Endodermal cell (in vitro differentiated cells): ENCODE data around the gene GALNT17. TPM values are rescaled to one million over a fixed set of nuclear protein-coding genes. Genes with fewer than 3 reads are reported as not detected.

Experiments
- DNase-seq: peaks from one replicate; pipeline ENCODE4 v3.0.0-alpha.2; 2017
- H3K27ac ChIP-seq: 2 replicates; pipeline ENCODE4 v1.5.1; 2013; ENCODE audit warnings: mild to moderate bottlenecking, low read depth, low read length, moderate library complexity
- H3K27me3 ChIP-seq: 2 replicates; pipeline ENCODE4 v1.6.1; 2013; ENCODE audit warnings: mild to moderate bottlenecking, low read length, moderate library complexity; ENCODE audit not compliant: insufficient read depth, control insufficient read depth, poor library complexity, severe bottlenecking
- H3K36me3 ChIP-seq: 2 replicates; pipeline ENCODE4 v1.7.0; 2013; ENCODE audit warnings: mild to moderate bottlenecking, low read length, moderate library complexity; ENCODE audit not compliant: control insufficient read depth, insufficient read depth
- H3K4me1 ChIP-seq: one replicate; pipeline ENCODE4 v1.7.0; 2013; ENCODE audit warnings: low read length; ENCODE audit not compliant: control insufficient read depth, insufficient read depth
- H3K4me3 ChIP-seq: 2 replicates; pipeline ENCODE4 v1.5.1; 2013; ENCODE audit warnings: mild to moderate bottlenecking, low read length, moderate library complexity
- H3K9ac ChIP-seq: 2 replicates; pipeline ENCODE4 v1.6.1; 2013; ENCODE audit warnings: mild to moderate bottlenecking, low read length, moderate library complexity; ENCODE audit not compliant: poor library complexity, severe bottlenecking; ENCODE audit errors: extremely low read depth
- H3K9me3 ChIP-seq: 2 replicates; pipeline ENCODE4 v1.6.1; 2013; ENCODE audit warnings: mild to moderate bottlenecking, low read length, moderate library complexity; ENCODE audit not compliant: control insufficient read depth
- H3K27ac Mint-ChIP-seq: 2 replicates; pipeline ENCODE4 v1.8.0; 2020; ENCODE audit warnings: mixed read lengths
- H3K27me3 Mint-ChIP-seq: 2 replicates; pipeline ENCODE4 v1.8.0; 2021; ENCODE audit warnings: mild to moderate bottlenecking, mixed read lengths; ENCODE audit not compliant: insufficient read depth
- H3K36me3 Mint-ChIP-seq: 2 replicates; pipeline ENCODE4 v1.8.0; 2020; ENCODE audit warnings: low read depth, mixed read lengths
- H3K4me1 Mint-ChIP-seq: 2 replicates; pipeline ENCODE4 v1.8.0; 2020; ENCODE audit warnings: mixed read lengths
- H3K4me3 Mint-ChIP-seq: 2 replicates; pipeline ENCODE4 v1.8.0; 2020; ENCODE audit warnings: mild to moderate bottlenecking, moderate library complexity, mixed read lengths
- H3K9me3 Mint-ChIP-seq: 2 replicates; pipeline ENCODE4 v1.8.0; 2020; ENCODE audit warnings: mild to moderate bottlenecking, mixed read lengths
- WGBS, 2 experiments: methylation state at CpG; one replicate each; pipeline versions ENCODE4 v1.1.5 to v1.1.7; 2013; ENCODE audit warnings: missing lambda C conversion rate in 2 of 2, mixed read lengths in 1 of 2; ENCODE audit not compliant: insufficient coverage in 1 of 2, insufficient read length in 1 of 2; 5-methylcytosine and 5-hydroxymethylcytosine counted together
- total RNA-seq, 2 donors: library from RNA; stranded (reverse); fragmentation: NEBNext Ultra II Directional in 1 of 2; extraction: Animal tissue kit (Norgen Biotek cat#: 25700) in 1 of 2; gene quantifications; 2 replicates in 1 of 2; 3 replicates in 1 of 2; pipeline ENCODE4 v1.2.1, GENCODE V29; 2021
- TF ChIP-seq, protein P1 (sequence below): fragments of 200-600 bp; sonication (generic); conservative IDR thresholded peaks from 2 replicates; pipeline ENCODE4 v1.5.0; 2021; ENCODE audit warnings: antibody characterized with exemption, mild to moderate bottlenecking

The GALNT17 gene
- total RNA-seq, 2 donors from 2014 or later = 60.4 to 61.3 TPM

GRCh38 chr7:71560354-71560995 lies 428.5 kb downstream of the GALNT17 start:
- Histone ChIP-seq H3K9ac (no peak overlapping the region), H3K27me3 (no peaks in the 10 kb centered on the region), H3K9me3 (no peaks in the 10 kb centered on the region), H3K4me3 (no peak overlapping the region), H3K27ac (no peak overlapping the region), H3K4me1 (no peaks in the 10 kb centered on the region), H3K36me3 (peaks cover 21% of the 10 kb centered on the region)
- peaks cover 15% of the 10 kb centered on the region for H3K4me1 Mint-ChIP-seq
- WGBS, 2 experiments = 93 to 94% methylated on average over 6 to 10 of the region's 10 CpGs
- TF ChIP-seq, protein P1, sequence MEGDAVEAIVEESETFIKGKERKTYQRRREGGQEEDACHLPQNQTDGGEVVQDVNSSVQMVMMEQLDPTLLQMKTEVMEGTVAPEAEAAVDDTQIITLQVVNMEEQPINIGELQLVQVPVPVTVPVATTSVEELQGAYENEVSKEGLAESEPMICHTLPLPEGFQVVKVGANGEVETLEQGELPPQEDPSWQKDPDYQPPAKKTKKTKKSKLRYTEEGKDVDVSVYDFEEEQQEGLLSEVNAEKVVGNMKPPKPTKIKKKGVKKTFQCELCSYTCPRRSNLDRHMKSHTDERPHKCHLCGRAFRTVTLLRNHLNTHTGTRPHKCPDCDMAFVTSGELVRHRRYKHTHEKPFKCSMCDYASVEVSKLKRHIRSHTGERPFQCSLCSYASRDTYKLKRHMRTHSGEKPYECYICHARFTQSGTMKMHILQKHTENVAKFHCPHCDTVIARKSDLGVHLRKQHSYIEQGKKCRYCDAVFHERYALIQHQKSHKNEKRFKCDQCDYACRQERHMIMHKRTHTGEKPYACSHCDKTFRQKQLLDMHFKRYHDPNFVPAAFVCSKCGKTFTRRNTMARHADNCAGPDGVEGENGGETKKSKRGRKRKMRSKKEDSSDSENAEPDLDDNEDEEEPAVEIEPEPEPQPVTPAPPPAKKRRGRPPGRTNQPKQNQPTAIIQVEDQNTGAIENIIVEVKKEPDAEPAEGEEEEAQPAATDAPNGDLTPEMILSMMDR = no peak
- H3K9me3 Mint-ChIP-seq = peaks cover 4% of the 10 kb centered on the region
- H3K27me3 Mint-ChIP-seq = peaks cover 1% of the 10 kb centered on the region
- no peak for DNase-seq
- H3K36me3 Mint-ChIP-seq = peaks cover 30% of the 10 kb centered on the region
- H3K4me3 Mint-ChIP-seq = no peak overlapping the region
- H3K27ac Mint-ChIP-seq = no peak overlapping the region

- TF ChIP-seq, protein P1 = no peak
- Mint-ChIP-seq H3K4me3 (no peak overlapping the region), H3K9me3 (peaks cover 4% of the 10 kb centered on the region), H3K4me1 (peaks cover 13% of the 10 kb centered on the region), H3K36me3 (peaks cover 25% of the 10 kb centered on the region), H3K27ac (no peak overlapping the region), H3K27me3 (peaks cover 1% of the 10 kb centered on the region)
- Histone ChIP-seq H3K4me3 (no peak overlapping the region), H3K9ac (no peak overlapping the region), H3K4me1 (no peaks in the 10 kb centered on the region), H3K36me3 (peaks cover 6% of the 10 kb centered on the region), H3K27ac (no peak overlapping the region), H3K27me3 (no peaks in the 10 kb centered on the region), H3K9me3 (no peaks in the 10 kb centered on the region)
- 89 to 90% methylated on average over 2 to 6 of the region's 6 CpGs for WGBS, 2 experiments
- DNase-seq = no peak
These were observed 431.3 kb downstream of the GALNT17 start for GRCh38 chr7:71563276-71563675.

GRCh38 chr7:71566376-71566775 lies 434.4 kb downstream of the GALNT17 start:
- peaks cover 3% of the 10 kb centered on the region for H3K9me3 Mint-ChIP-seq
- H3K27ac Mint-ChIP-seq = no peak overlapping the region
- Histone ChIP-seq H3K27ac (no peak overlapping the region), H3K4me1 (no peaks in the 10 kb centered on the region), H3K27me3 (no peaks in the 10 kb centered on the region), H3K4me3 (no peak overlapping the region), H3K9ac (no peak overlapping the region), H3K36me3 (peaks cover 14% of the 10 kb centered on the region), H3K9me3 (no peaks in the 10 kb centered on the region)
- TF ChIP-seq, protein P1 = no peak
- peaks cover 1% of the 10 kb centered on the region for H3K27me3 Mint-ChIP-seq
- WGBS, 2 experiments = 93 to 97% methylated on average over 4 to 8 of the region's 8 CpGs
- DNase-seq = no peak
- no peak overlapping the region for H3K4me3 Mint-ChIP-seq
- H3K36me3 Mint-ChIP-seq = peaks cover 31% of the 10 kb centered on the region
- H3K4me1 Mint-ChIP-seq = no peaks in the 10 kb centered on the region
